GM18505 (cell line): ENCODE measurements around the gene KIAA1755.

Source experiments
- ATAC-seq: cut with Tn5 transposase; IDR thresholded peaks from one replicate; pipeline ENCODE4 v1.9.1; 2021; ENCODE audit not compliant: unreplicated experiment
- POLR2A ChIP-seq: IDR thresholded peaks from 4 replicates; pipeline ENCODE4 v1.6.1; 2011; ENCODE audit warnings: borderline replicate concordance; ENCODE audit not compliant: insufficient read depth, insufficient read length; ENCODE audit errors: extremely low read depth

The KIAA1755 gene

DNA sequence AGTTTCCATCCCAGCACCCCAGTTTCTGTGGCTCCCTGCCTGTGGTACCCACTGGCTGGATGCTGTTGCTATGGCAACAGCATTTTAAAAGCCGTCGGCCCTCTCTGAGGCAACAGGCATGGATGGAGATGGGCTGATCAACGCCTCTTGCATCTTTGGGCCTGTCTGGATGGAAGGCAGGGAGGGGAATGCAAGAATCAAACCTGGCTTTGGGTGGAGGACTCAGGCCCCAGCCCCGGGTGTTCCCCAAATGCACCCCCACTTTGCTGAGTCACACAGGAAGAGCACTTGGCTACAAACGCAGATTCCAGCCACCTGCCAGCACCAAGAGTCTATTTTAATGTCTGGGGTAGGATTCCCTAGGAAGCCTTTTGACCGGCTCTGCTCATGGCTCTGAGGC lies 49.8 kb downstream of the KIAA1755 start:
- ATAC-seq = no peak
- TF ChIP-seq POLR2A = no peak

DNA sequence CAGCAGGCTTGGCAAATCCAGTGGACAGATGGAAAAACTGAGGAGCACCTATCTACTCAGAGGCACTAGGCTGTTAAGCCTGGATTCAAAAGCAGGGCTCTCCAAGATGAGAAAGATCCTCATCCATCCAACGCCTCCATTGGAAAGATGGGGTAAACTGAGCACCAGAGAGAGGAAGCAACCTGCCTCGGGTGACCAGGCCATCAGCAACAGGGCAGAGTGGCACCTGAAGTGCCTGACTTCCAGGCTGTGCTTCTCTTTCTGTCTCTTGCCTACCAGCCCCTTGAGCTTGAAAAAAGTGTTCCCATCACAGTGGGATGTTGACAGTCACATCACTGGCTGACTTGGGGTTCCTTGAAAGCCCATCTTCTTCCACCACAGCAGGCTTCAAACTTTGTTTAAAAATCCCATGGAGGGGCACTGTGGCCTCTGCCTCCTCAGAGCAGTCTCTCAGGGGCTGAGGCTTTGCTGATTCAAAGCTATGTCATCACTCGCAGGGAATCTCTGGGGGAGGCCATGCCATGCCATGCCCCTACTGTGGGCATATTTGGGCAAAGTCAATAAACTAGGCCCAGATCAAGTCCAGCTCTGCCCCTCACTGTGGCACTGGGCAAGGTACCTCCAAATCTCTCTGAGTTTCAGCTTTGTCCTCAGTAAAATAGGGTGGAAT lies 50.7 kb downstream of the KIAA1755 start:
- TF ChIP-seq POLR2A = no peak
- no peak for ATAC-seq

GRCh38 chr20:38209054-38209675 lies 51.4 kb downstream of the KIAA1755 start:
- TF ChIP-seq POLR2A = no peak
- no peak for ATAC-seq

DNA sequence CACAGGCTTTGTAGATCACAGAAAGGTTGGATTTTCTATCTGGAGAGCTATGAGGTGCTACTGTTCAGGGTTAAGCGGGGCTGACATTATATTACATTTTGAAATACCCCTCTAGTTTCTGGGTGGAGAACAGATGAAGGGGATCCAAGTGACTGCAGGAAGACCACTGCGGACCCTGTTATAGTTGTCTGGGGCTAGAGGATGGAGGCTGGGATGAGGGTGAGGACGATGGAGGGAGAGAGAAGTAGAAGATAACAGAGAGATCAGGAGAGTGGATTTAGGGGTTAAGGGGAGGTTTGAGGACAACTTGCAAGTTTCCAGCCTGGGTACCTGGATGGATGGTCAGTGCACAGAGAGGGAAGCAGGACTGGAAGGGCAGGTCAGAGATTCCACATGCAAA lies 52.0 kb downstream of the KIAA1755 start:
- TF ChIP-seq POLR2A = no peak
- no peak for ATAC-seq

- TF ChIP-seq POLR2A = no peak
- ATAC-seq = no peak
These were observed 52.4 kb downstream of the KIAA1755 start for GRCh38 chr20:38208088-38208487.

- TF ChIP-seq POLR2A = no peak
- no peak for ATAC-seq
These were observed 52.9 kb downstream of the KIAA1755 start for GRCh38 chr20:38207621-38208020.

DNA sequence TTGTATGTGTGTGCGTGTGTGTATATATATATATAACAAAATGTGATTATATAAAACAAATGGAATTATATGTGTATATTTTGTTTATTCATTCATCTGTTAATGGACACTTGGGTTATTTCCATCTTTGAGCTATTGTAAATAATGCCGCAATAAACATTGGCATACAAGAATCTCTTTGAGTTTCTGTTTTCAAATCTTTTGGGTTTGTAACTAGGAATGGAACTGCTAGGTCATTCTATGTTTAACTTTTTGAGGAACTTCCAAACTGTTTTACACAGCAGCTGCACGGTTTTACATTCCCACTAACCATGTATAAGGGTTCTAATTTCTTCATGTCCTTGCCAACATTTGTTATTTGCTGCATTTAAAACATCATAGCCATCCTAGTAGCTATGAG lies 55.5 kb downstream of the KIAA1755 start:
- ATAC-seq = no peak
- TF ChIP-seq POLR2A = no peak

DNA sequence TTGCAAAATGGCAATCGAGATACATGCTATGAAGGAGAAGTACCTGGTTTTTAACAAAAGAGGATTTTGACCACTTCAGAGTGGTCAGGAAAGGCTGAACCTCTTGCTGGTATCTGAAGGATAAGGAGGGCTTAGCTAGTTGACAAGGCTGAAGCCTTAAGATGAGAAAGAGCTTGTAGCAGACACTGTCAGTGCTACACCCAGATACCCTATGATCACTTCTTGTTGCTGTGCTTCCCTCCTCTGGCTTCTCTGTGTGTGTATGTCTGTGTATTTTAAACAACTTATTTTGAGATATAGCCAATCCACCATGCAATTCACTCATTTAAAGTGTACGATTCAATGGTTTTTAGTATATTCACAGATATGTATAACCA lies 56.6 kb downstream of the KIAA1755 start:
- no peak for TF ChIP-seq POLR2A
- ATAC-seq = no peak

DNA sequence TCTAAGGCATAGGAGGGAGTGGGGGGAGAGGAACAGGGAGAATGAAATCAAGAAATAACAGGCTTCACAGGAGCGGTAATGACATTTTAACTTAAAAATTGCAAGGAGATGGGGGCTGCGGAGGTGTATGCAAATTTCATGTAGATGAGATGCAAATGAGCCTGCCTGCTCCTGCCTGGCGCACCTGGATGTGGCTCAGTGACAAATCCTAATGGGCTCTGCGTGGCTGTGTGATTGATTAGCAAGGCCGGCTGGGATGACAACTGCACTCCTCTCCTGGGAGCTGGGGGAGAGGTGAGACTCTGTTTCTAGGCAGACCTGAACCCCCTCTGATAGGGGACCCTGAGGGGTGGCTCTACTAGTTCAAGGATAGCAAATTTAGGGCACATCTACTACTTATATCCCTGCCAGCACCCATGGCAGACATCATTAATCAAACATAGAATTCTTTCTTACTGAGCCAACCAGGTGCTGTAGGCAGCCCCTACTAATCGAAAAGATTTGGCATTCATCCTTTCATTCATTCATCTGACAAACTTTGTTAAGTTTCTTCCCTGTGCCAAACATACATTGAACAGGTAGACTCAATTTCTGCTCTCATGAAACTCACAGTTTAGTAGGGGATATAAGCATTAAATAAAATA lies 57.1 kb downstream of the KIAA1755 start:
- TF ChIP-seq POLR2A = no peak
- no peak for ATAC-seq

DNA sequence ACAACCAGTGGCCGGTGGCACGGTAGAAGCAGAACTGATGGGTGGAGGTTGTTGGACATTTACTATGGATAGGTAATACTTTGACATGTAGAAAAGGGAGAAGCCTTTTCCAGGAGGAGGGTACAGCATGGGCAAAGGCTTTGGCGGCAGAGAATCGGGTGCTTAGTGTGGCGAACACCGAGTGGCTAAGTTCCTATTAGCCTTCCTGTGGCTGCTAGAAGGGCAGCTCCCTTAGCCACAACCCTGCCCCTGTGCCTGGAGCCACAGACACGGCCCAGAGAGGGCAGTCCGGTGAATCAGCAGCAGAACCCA lies 57.6 kb downstream of the KIAA1755 start:
- ATAC-seq = no peak
- no peak for TF ChIP-seq POLR2A

DNA sequence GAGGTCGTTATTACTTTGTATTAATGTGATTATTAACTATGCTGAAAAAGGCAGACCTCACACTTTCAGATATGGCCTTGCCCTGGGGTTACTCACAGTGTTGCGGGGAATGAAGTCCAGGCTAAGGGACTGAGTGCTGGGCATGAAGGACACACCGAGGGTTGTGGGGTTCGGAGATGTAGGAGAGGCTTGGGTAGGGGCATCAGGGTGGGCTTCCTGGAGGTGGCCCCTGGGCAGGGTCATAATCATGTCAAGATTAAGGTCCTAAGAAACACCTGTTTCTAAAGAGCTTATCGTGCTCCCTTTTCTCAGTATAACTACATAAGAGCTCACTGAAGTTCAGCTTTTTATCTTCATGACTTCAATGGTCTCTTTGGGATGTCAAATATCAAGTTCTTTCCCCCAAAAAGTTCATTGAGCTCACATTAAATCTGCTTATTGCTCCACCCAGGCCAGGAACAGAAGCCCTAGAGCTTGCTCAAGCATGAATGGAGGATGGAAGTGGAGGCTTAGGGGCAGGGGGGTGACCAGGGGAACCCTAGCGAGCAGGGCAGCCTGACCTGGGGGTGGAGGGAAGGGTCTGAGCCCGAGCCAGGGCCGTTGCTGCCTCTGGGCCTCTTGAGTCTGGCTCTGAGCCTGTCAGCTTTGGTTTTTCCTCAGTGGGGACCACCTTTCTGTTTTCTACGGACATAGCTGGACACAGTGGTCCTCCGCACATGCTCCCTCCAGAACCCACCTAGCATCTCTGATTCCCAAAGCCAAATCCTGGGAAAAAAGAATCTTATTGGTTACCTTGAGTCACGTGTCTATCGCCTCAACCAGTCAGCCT lies 58.2 kb downstream of the KIAA1755 start:
- ATAC-seq = no peak
- TF ChIP-seq POLR2A = no peak

GRCh38 chr20:38201356-38201755 lies 59.2 kb downstream of the KIAA1755 start:
- ATAC-seq = no peak

DNA sequence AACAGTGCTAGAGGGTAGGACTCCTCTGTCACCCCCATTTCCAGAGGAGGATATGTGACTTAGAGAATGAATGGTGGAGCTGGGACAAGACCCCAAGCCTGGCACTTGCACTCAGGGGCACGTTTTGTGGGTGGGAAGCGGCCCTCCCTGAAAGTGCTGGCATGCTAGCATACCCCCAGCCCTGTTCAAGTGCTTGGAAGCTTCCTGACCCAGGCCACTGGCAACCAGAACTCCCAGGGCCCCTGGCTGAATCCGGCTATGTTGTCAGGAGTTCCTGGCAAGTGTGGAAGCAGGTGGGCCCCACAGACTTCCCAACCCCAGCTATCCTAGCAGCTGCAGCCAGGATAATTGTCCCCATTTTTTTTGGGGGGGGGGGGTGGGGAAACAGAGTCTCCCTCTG lies 59.9 kb downstream of the KIAA1755 start:
- no peak for ATAC-seq
- TF ChIP-seq POLR2A = no peak

More at GRCh38 chr20:38201356-38201755, 59.2 kb downstream of the KIAA1755 start:
- no peak for TF ChIP-seq POLR2A

DNA sequence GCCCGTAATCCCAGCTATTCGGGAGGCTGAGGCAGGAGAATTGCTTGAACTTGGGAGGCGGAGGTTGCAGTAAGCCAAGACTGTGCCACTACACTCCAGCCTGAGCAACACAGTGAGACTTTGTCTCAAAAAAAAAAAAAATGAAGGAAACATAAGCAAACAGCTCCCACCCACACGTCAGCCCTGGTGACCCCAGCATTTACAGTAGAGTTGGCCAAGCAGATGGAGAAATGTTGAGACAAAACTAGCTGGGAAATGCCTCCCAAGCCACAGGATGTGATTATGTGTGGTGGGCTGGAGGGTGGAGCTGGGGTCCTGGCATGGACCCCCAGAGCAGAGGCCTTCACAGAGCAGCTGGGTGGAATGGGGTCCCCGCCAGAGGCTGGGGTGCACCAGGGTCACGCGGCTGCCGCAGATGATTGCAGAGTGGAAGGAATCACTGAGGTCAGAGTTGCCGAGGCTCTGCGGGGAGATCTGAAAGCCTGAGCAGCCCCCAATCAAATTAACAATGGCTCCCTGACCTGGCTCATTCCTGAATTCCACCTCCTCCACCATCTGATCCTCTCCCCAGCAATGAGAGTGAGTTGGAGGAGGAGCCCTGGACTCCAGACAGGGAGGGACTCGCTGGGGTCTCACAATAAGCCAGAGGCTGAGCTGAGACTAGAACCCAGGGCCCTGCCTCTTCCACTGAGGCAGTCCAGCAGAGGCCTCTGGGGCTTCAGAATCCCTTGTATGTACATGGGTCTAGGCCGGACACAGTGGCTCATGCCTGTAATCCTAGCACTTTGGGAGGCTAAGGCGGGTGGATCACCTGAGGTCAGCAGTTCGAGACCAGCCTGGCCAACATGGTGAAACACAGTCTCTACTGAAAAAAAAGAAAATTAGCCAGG lies 60.8 kb downstream of the KIAA1755 start:
- ATAC-seq = no peak
- no peak for TF ChIP-seq POLR2A
